OCI-LY7 (cell line): ENCODE measurements around the gene CBLL1.

Experiments
- EZH2phosphoT487 ChIP-seq: fragments of 200-600 bp; sonication (generic); IDR thresholded peaks from 2 replicates; pipeline ENCODE4 v1.6.1; 2018; ENCODE audit warnings: low read depth, borderline replicate concordance, mild to moderate bottlenecking, mixed run types, antibody characterized with exemption, low read length, moderate library complexity, mixed read lengths
- TF ChIP-seq, protein P1 (sequence below): fragments of 200-600 bp; sonication (generic); conservative IDR thresholded peaks from 2 replicates; pipeline ENCODE4 v1.5.1; 2014; ENCODE audit warnings: mild to moderate bottlenecking, antibody characterized with exemption, low read length, moderate library complexity, mixed read lengths

DNA sequence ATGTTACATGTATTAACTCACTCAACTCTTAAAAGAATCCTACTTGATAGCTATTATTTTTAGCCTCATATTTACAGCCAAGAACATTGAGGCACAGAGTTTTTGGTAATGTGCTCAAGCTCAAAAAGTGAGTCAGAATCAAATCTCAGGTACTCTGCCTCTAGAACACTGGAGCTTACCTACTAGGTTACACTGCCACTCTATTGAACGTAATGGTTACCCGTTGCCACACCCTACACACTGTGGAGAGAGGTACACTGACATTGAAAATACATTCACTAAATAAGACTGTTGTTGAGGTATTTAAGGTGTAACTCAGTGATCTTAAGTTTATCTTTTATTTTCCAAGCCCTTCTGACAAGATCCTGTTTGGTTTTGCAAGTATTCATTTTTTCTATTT, 41.2 kb downstream of the CBLL1 start:
- no peak for TF ChIP-seq EZH2phosphoT487
- TF ChIP-seq, protein P1, sequence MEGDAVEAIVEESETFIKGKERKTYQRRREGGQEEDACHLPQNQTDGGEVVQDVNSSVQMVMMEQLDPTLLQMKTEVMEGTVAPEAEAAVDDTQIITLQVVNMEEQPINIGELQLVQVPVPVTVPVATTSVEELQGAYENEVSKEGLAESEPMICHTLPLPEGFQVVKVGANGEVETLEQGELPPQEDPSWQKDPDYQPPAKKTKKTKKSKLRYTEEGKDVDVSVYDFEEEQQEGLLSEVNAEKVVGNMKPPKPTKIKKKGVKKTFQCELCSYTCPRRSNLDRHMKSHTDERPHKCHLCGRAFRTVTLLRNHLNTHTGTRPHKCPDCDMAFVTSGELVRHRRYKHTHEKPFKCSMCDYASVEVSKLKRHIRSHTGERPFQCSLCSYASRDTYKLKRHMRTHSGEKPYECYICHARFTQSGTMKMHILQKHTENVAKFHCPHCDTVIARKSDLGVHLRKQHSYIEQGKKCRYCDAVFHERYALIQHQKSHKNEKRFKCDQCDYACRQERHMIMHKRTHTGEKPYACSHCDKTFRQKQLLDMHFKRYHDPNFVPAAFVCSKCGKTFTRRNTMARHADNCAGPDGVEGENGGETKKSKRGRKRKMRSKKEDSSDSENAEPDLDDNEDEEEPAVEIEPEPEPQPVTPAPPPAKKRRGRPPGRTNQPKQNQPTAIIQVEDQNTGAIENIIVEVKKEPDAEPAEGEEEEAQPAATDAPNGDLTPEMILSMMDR, result no peak
